Measurements from ENCODE around the gene IMPDH2. TPM values are rescaled to one million over a fixed set of nuclear protein-coding genes. Genes with fewer than 3 reads are reported as not detected.

IMPDH2 gene
- total and polyA plus RNA-seq, 2 of the 8 experiments (the other 6 are each of a cell fraction or from before 2014, with no cell fraction given) = 374 to 409 TPM

DNA sequence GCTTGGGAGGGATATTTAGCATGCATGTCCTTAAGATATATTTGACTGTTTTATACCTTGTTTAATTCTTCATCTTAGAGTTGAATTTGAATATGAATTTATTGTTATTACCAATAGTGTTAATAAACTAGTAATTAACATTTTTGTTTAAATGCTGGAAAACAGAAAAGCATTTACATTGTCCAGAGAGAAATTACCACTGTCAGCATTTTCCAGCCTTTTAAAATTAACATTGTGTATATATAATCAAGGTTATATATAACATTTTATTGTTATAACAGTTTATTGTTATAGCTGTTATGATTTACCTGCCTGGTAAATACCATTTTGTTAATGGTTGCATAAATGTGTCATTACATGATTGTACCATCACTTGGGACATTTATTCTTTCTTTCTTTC, 47.2 kb downstream of the IMPDH2 start:
- H3K4me3 ChIP-seq (ENCODE audit: extremely low read depth in 1 of 4, insufficient read depth in 2 of 4, low read depth in 3 of 4, low read length in 4 of 4) = no peak overlapping the region
- H2BK20ac ChIP-seq (ENCODE audit: low read length) = no peak overlapping the region
- H3K27me3 ChIP-seq (replicated peaks in 1 of 4; ENCODE audit: control insufficient read depth in 3 of 4, extremely low read depth in 1 of 4, insufficient read depth in 3 of 4, low read length in 3 of 4) = no peaks in the 10 kb centered on the region
- H4K20me1 ChIP-seq (replicated peaks in 1 of 2; ENCODE audit: control insufficient read depth in 1 of 2, insufficient read depth in 2 of 2, low read length in 2 of 2) = peaks cover 3 to 11% of the 10 kb centered on the region in 2 experiments
- H3K18ac ChIP-seq (ENCODE audit: extremely low read depth, low read length) = no peak overlapping the region
- no peak overlapping the region for H4K5ac ChIP-seq (ENCODE audit: insufficient read length, low read depth, low read length)
- H3K23ac ChIP-seq (ENCODE audit: insufficient read length) = no peak overlapping the region
- no peaks in the 10 kb centered on the region for H3K23me2 ChIP-seq (ENCODE audit: low read depth, low read length)
- H3K9me3 ChIP-seq (ENCODE audit: insufficient read depth in 2 of 2, low read depth in 1 of 2, low read length in 1 of 2) = no peaks in the 10 kb centered on the region
- TF ChIP-seq SP2 (IDR thresholded peaks at IDR 0.05; ENCODE audit: low read length) = no peak
- no peak for TF ChIP-seq TBP (IDR thresholded peaks at IDR 0.05; ENCODE audit: low read depth, low read length)
- no peak for TF ChIP-seq NANOG (IDR thresholded peaks at IDR 0.05; ENCODE audit: insufficient read depth, low read depth, low read length, poor library complexity, severe bottlenecking)
- no peak for TF ChIP-seq TEAD4 (IDR thresholded peaks at IDR 0.05; ENCODE audit: low read depth, low read length)
- TF ChIP-seq SRF (IDR thresholded peaks at IDR 0.05; ENCODE audit: low read depth, low read length) = no peak
- no peak for TF ChIP-seq EGR1 (IDR thresholded peaks at IDR 0.05; ENCODE audit: borderline replicate concordance, low read depth, low read length)
- TF ChIP-seq ASH2L (IDR thresholded peaks at IDR 0.05; ENCODE audit: low read length) = no peak
- TF ChIP-seq SUZ12 (IDR thresholded peaks at IDR 0.05; ENCODE audit: low read length) = no peak
- TF ChIP-seq MAFK (IDR thresholded peaks at IDR 0.05; ENCODE audit: low read depth, low read length) = no peak; the same call in 1 of the 2 replicates
- TF ChIP-seq, protein P1, sequence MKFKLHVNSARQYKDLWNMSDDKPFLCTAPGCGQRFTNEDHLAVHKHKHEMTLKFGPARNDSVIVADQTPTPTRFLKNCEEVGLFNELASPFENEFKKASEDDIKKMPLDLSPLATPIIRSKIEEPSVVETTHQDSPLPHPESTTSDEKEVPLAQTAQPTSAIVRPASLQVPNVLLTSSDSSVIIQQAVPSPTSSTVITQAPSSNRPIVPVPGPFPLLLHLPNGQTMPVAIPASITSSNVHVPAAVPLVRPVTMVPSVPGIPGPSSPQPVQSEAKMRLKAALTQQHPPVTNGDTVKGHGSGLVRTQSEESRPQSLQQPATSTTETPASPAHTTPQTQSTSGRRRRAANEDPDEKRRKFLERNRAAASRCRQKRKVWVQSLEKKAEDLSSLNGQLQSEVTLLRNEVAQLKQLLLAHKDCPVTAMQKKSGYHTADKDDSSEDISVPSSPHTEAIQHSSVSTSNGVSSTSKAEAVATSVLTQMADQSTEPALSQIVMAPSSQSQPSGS (IDR thresholded peaks at IDR 0.05; ENCODE audit: low read length) = no peak
- TF ChIP-seq TCF12 (IDR thresholded peaks at IDR 0.05; ENCODE audit: low read depth, low read length) = no peak
- TF ChIP-seq HDAC2 (IDR thresholded peaks at IDR 0.05; ENCODE audit: borderline replicate concordance in 1 of 2, low read depth in 2 of 2, low read length in 2 of 2) = no peak
- no peak for TF ChIP-seq KDM5A (IDR thresholded peaks at IDR 0.05; ENCODE audit: low read length)
- H2BK5ac ChIP-seq (ENCODE audit: low read depth, low read length) = no peak overlapping the region
- H3K9ac ChIP-seq (replicated peaks in 1 of 4; ENCODE audit: extremely low read depth in 1 of 4, low read depth in 3 of 4, low read length in 3 of 4) = no peak overlapping the region
- no peak overlapping the region for H3K4ac ChIP-seq (replicated peaks; ENCODE audit: insufficient read length, low read depth, low read length)
- H4K8ac ChIP-seq (ENCODE audit: extremely low read depth, insufficient read depth, low read length) = no peak overlapping the region
- H3K4me1 ChIP-seq (replicated peaks in 1 of 4; ENCODE audit: control insufficient read depth in 3 of 4, insufficient read depth in 4 of 4, low read length in 3 of 4) = no peaks in the 10 kb centered on the region
- ChIA-PET POLR2A (ENCODE audit: partially characterized antibody) (interaction anchor here (1.2 to 3.0 kb wide), 2 partner anchors 10 to 25 kb away, joined by 3 to 11 read pairs; partner anchors contain the start of gene WDR6), CTCF (ENCODE audit: partially characterized antibody) (interaction anchor here (0.9 to 19.9 kb wide), 4 partner anchors 10 to 33 kb away, joined by 3 to 467 read pairs (median 4); partner anchors contain the start of genes DALRD3, NDUFAF3 and WDR6)
- H2BK15ac ChIP-seq (ENCODE audit: low read length) = no peak overlapping the region
- peaks cover 15 to 69% (median 52%) of the 10 kb centered on the region in 4 experiments for H3K36me3 ChIP-seq (ENCODE audit: control insufficient read depth in 2 of 4, insufficient read depth in 4 of 4, low read length in 3 of 4)
- no peak overlapping the region for H2BK12ac ChIP-seq (ENCODE audit: low read depth, low read length)
- FAIRE-seq (no peak), DNase-seq (ENCODE audit: low read depth in 1 of 2, low spot score in 2 of 2) (no peak)
- no peaks in the 10 kb centered on the region for H3K79me2 ChIP-seq (ENCODE audit: control insufficient read depth in 1 of 2, insufficient read depth in 2 of 2, low read length in 2 of 2)
- H3K14ac ChIP-seq (ENCODE audit: insufficient read length) = no peak overlapping the region
- H4K91ac ChIP-seq (replicated peaks; ENCODE audit: insufficient read length, low read length) = no peak overlapping the region
- no peak overlapping the region for H2AFZ ChIP-seq (ENCODE audit: low read length)
- no peak overlapping the region for H2BK120ac ChIP-seq (replicated peaks; ENCODE audit: low read depth, low read length)
- H3K27ac ChIP-seq (ENCODE audit: low read depth, low read length) = no peak overlapping the region
- H3K56ac ChIP-seq (replicated peaks; ENCODE audit: insufficient read length, low read depth, low read length) = no peak overlapping the region
- H3K4me2 ChIP-seq (ENCODE audit: insufficient read depth in 1 of 2, low read depth in 2 of 2, low read length in 2 of 2) = no peak overlapping the region
- H2AK5ac ChIP-seq (ENCODE audit: low read depth, low read length) = no peak overlapping the region
- H3K79me1 ChIP-seq (ENCODE audit: low read depth, low read length) = peaks cover 2% of the 10 kb centered on the region; the same call in 1 of the 2 replicates

All from H1 (cell line).